GM12892 (cell line): ENCODE results near the gene GMPR2.

Experiments
- POLR2A ChIP-seq: IDR thresholded peaks from 2 replicates; pipeline ENCODE4 v1.6.1; 2011; ENCODE audit warnings: low read depth, low read length, control low read depth
- POLR2AphosphoS5 ChIP-seq: IDR thresholded peaks from 2 replicates; pipeline ENCODE4 v1.6.1; 2011; ENCODE audit warnings: low read depth, low read length, control low read depth
- TAF1 ChIP-seq: IDR thresholded peaks from 2 replicates; pipeline ENCODE4 v1.6.1; 2011; ENCODE audit warnings: low read depth, mild to moderate bottlenecking, control low read depth, low read length, borderline replicate concordance

DNA sequence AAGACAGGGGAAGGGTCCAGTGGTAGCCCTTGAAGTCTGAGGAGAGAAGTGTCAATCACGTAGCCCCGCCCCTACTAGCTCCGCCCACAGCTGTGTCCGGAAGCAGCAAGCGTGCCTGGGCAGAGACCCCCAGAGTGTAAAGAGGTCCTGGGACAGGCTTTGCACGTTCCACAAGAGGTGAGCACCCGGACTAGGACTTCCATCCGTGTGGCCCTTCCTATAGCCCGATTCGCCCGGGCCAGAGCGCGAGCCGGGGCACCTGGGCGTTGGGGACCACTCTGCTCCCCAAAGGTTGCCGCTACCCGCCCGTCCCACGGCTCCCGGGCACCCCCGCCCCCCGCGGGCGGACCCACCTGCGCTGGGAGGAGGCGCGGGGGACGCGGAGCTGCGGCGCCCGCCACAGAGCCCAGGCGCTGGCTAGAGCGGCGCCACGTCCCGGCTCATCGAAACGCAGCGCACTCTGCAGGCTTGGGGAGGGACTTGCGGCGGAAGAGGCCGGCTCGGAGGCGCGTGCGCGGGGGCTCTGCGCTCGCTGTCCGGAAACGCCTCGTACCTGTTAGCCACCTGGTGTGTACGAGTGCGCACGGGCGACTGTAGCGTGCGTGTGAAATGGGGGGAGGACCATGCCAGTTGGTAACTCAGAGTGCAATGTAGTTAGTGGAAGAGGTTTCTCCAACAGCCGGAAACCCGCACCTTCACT is 38.6 kb downstream of the GMPR2 start, which contains the start of gene RABGGTA:
- TF ChIP-seq POLR2A (peak; percentile 88; the same call in 1 of the 2 replicates), POLR2AphosphoS5 (0 out of 2 replicates have a peak, but pooled peaks have one; percentile 69), TAF1 (peak; percentile 60; the same call in 1 of the 2 replicates)
